HG03520 (cell line): ENCODE results near the gene SSC4D.
"Not testable (repeated sequence)": the region's sequence is repeated elsewhere in the genome, so short reads cannot be mapped to it uniquely, and the experiment has no call there.

ENCODE experiments used
- ATAC-seq: cut with Tn5 transposase; IDR thresholded peaks from one replicate; pipeline ENCODE4 v1.9.1; 2021; ENCODE audit warnings: mild to moderate bottlenecking, moderate library complexity; ENCODE audit not compliant: unreplicated experiment

SSC4D gene

GRCh38 chr7:76423666-76424412 lies 14.3 kb upstream of the SSC4D start:
- ATAC-seq: no peak

- ATAC-seq: not testable (repeated sequence)
These were observed 11.6 kb upstream of the SSC4D start for GRCh38 chr7:76421097-76421496.

- ATAC-seq: not testable (repeated sequence)
These were observed 8.3 kb upstream of the SSC4D start for GRCh38 chr7:76417654-76418310.

- no peak for ATAC-seq
These were observed 2.8 kb upstream of the SSC4D start for GRCh38 chr7:76412249-76412648.

GRCh38 chr7:76411626-76412025 lies 2.1 kb upstream of the SSC4D start:
- no peak for ATAC-seq

GRCh38 chr7:76408121-76408560 lies 1.4 kb downstream of the SSC4D start:
- no peak for ATAC-seq

GRCh38 chr7:76407718-76408117 lies 1.8 kb downstream of the SSC4D start:
- no peak for ATAC-seq

- no peak for ATAC-seq
These were observed 3.8 kb downstream of the SSC4D start for GRCh38 chr7:76405738-76406137.

- no peak for ATAC-seq
These were observed 5.6 kb downstream of the SSC4D start for GRCh38 chr7:76403780-76404494.

- ATAC-seq: not testable (repeated sequence)
These were observed 6.4 kb downstream of the SSC4D start for GRCh38 chr7:76403097-76403496.

- no peak for ATAC-seq
These were observed 9.2 kb downstream of the SSC4D start for GRCh38 chr7:76400248-76400647.

GRCh38 chr7:76397409-76398183 lies 11.9 kb downstream of the SSC4D start:
- no peak for ATAC-seq

- ATAC-seq: no peak
These were observed 12.6 kb downstream of the SSC4D start for GRCh38 chr7:76396864-76397263.

GRCh38 chr7:76395965-76396726 lies 13.4 kb downstream of the SSC4D start:
- ATAC-seq: no peak

GRCh38 chr7:76395605-76395964 lies 13.9 kb downstream of the SSC4D start:
- ATAC-seq: not testable (repeated sequence)

GRCh38 chr7:76394957-76395356 lies 14.5 kb downstream of the SSC4D start:
- ATAC-seq: no peak

- peak; percentile 82 for ATAC-seq
These were observed 16.1 kb downstream of the SSC4D start for GRCh38 chr7:76393116-76394031.

- no peak for ATAC-seq
These were observed 16.9 kb downstream of the SSC4D start for GRCh38 chr7:76392531-76393115.

- no peak for ATAC-seq
These were observed 19.4 kb downstream of the SSC4D start for GRCh38 chr7:76390092-76390491.
